ENCODE measurements around the gene RNF222. TPM values are rescaled to one million over a fixed set of nuclear protein-coding genes. Genes with fewer than 3 reads are reported as not detected.

RNF222 gene
- total RNA-seq, 1 experiment from 2014 or later = not detected

Other genes with a start within 250 kb of the RNF222 start
- 1.0 and 8.3 TPM in 2 replicates for gene PER1, start 245.4 kb downstream of the RNF222 start, total RNA-seq (2014; rRNA removed; shearing (Covaris generic))
- gene VAMP2, start 234.9 kb downstream of the RNF222 start, total RNA-seq (2014; rRNA removed; shearing (Covaris generic)) = 2.9 and 9.7 TPM in 2 replicates
- gene TMEM107, start 221.4 kb downstream of the RNF222 start, total RNA-seq (2014; rRNA removed; shearing (Covaris generic)) = 11.5 and 15.9 TPM in 2 replicates
- gene BORCS6, start 207.6 kb downstream of the RNF222 start, total RNA-seq (2014; rRNA removed; shearing (Covaris generic)) = 4.3 and 7.4 TPM in 2 replicates
- gene AURKB, start 187.3 kb downstream of the RNF222 start, total RNA-seq (2014; rRNA removed; shearing (Covaris generic)) = 99.7 and 119 TPM in 2 replicates
- 0.60 and 1.3 TPM in 2 replicates for gene CTC1, start 149.8 kb downstream of the RNF222 start, total RNA-seq (2014; rRNA removed; shearing (Covaris generic))
- 29.3 and 60.1 TPM in 2 replicates for gene PFAS, start 148.5 kb downstream of the RNF222 start, total RNA-seq (2014; rRNA removed; shearing (Covaris generic))
- gene RANGRF, start 109.2 kb downstream of the RNF222 start, total RNA-seq (2014; rRNA removed; shearing (Covaris generic)) = 7.6 and 12.7 TPM in 2 replicates
- 0.74 TPM in 1 of 2 replicates, not detected in the other for gene SLC25A35, start 102.4 kb downstream of the RNF222 start, total RNA-seq (2014; rRNA removed; shearing (Covaris generic))
- gene ARHGEF15, start 87.6 kb downstream of the RNF222 start, total RNA-seq (2014; rRNA removed; shearing (Covaris generic)) = not detected in 2 replicates
- gene ODF4, start 58.0 kb downstream of the RNF222 start, total RNA-seq (2014; rRNA removed; shearing (Covaris generic)) = not detected in 2 replicates
- gene RPL26, start 14.6 kb downstream of the RNF222 start, total RNA-seq (2014; rRNA removed; shearing (Covaris generic)) = 2,200 and 2,622 TPM in 2 replicates
- 39.6 and 49.7 TPM in 2 replicates for gene NDEL1, start 38.1 kb upstream of the RNF222 start, total RNA-seq (2014; rRNA removed; shearing (Covaris generic))
- gene MYH10, start 232.9 kb upstream of the RNF222 start, total RNA-seq (2014; rRNA removed; shearing (Covaris generic)) = 122 and 150 TPM in 2 replicates

Measured in SJSA1 (cell line).